Neural crest cell (in vitro differentiated cells): ENCODE data around the gene KRI1. TPM values are rescaled to one million over a fixed set of nuclear protein-coding genes. Genes with fewer than 3 reads are reported as not detected.

Experiments used
- DNase-seq: peaks from one replicate; pipeline ENCODE4 v3.0.0; 2021; ENCODE audit warnings: low read depth, mixed read lengths, low spot score
- H3K27ac Mint-ChIP-seq: one replicate; pipeline ENCODE4 v1.8.0; 2021; ENCODE audit warnings: mild to moderate bottlenecking, mixed read lengths; ENCODE audit not compliant: unreplicated experiment
- H3K27me3 Mint-ChIP-seq: 2 replicates; pipeline ENCODE4 v1.8.0; 2021; ENCODE audit warnings: low read depth, mild to moderate bottlenecking, mixed read lengths
- H3K36me3 Mint-ChIP-seq: 2 replicates; pipeline ENCODE4 v1.8.0; 2021; ENCODE audit warnings: low read depth, mild to moderate bottlenecking, mixed read lengths
- H3K4me1 Mint-ChIP-seq: 2 replicates; pipeline ENCODE4 v1.8.0; 2021; ENCODE audit warnings: mixed read lengths
- H3K4me3 Mint-ChIP-seq: one replicate; pipeline ENCODE4 v1.8.0; 2021; ENCODE audit warnings: mild to moderate bottlenecking, mixed read lengths
- H3K9me3 Mint-ChIP-seq: 2 replicates; pipeline ENCODE4 v1.8.0; 2021; ENCODE audit warnings: mixed read lengths
- total RNA-seq: library from RNA; stranded (reverse); gene quantifications from 2 replicates; pipeline ENCODE4 v1.2.1, GENCODE V29; 2021
- TF ChIP-seq, protein P1 (sequence below): fragments of 200-600 bp; sonication (generic); conservative IDR thresholded peaks from 2 replicates; pipeline ENCODE4 v1.5.0; 2021; ENCODE audit warnings: antibody characterized with exemption, mild to moderate bottlenecking

KRI1 gene
- total RNA-seq, 1 donor from 2014 or later = 41.2 TPM

DNA sequence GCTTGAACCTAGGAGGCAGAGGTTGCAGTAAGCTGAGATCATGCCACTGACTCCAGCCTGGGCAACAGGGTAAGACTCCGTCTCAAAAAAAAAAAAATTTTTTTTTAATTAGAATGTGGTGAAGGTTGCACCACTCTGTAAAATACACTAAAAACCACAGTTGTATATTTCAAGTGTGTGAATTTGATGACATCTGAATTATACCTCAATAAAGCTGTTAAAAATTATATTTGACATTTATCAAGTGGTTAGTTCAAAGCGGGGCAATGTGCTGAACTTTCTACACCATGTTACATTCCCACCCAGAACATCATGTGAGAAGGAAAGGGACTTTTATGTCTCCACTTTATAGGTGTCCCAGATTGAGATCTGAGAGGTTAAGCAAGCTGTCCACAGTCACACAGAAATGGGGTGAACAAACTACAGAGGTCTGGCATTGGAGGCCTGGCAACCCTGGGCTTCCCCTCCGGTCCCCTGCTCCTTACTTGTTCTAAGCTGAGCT lies 42.6 kb downstream of the KRI1 start:
- no peak for DNase-seq
- Mint-ChIP-seq H3K9me3 (no peaks in the 10 kb centered on the region), H3K27me3 (peaks cover 20% of the 10 kb centered on the region), H3K36me3 (no peaks in the 10 kb centered on the region), H3K4me1 (peaks cover 12% of the 10 kb centered on the region), H3K27ac (no peak overlapping the region), H3K4me3 (no peak overlapping the region)
- TF ChIP-seq, protein P1, sequence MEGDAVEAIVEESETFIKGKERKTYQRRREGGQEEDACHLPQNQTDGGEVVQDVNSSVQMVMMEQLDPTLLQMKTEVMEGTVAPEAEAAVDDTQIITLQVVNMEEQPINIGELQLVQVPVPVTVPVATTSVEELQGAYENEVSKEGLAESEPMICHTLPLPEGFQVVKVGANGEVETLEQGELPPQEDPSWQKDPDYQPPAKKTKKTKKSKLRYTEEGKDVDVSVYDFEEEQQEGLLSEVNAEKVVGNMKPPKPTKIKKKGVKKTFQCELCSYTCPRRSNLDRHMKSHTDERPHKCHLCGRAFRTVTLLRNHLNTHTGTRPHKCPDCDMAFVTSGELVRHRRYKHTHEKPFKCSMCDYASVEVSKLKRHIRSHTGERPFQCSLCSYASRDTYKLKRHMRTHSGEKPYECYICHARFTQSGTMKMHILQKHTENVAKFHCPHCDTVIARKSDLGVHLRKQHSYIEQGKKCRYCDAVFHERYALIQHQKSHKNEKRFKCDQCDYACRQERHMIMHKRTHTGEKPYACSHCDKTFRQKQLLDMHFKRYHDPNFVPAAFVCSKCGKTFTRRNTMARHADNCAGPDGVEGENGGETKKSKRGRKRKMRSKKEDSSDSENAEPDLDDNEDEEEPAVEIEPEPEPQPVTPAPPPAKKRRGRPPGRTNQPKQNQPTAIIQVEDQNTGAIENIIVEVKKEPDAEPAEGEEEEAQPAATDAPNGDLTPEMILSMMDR = no peak

GRCh38 chr19:10521461-10522171 lies 44.2 kb downstream of the KRI1 start:
- TF ChIP-seq, protein P1 = no peak
- Mint-ChIP-seq H3K27ac (no peak overlapping the region), H3K4me1 (peaks cover 20% of the 10 kb centered on the region), H3K36me3 (no peaks in the 10 kb centered on the region), H3K27me3 (peaks cover 31% of the 10 kb centered on the region), H3K9me3 (no peaks in the 10 kb centered on the region), H3K4me3 (no peak overlapping the region)
- no peak for DNase-seq

- DNase-seq = no peak
- H3K4me1 Mint-ChIP-seq = peaks cover 24% of the 10 kb centered on the region
- H3K27ac Mint-ChIP-seq = no peak overlapping the region
- no peaks in the 10 kb centered on the region for H3K36me3 Mint-ChIP-seq
- TF ChIP-seq, protein P1 = no peak
- H3K27me3 Mint-ChIP-seq = peaks cover 39% of the 10 kb centered on the region
- no peaks in the 10 kb centered on the region for H3K9me3 Mint-ChIP-seq
- H3K4me3 Mint-ChIP-seq = no peak overlapping the region
These were observed 45.0 kb downstream of the KRI1 start for GRCh38 chr19:10520652-10521318.

DNA sequence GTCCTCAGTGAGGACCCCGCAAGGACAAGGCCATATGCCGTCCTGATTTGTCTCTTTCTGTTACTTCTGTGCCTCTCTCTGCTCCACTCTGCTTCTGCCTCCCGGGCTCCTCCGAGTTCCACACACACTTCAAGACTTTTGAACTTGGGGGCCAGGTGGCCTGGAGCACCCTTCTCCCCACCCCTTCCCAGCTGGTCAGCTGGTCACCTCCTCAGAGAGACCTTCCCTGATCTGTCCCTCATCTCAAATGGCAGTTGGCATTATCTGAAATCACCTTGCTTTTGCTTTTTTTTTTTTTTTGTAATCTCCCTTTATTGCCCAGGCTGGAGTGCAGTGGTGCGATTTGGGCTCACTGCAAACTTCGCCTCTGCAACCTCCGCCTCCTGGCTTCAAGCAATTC lies 46.4 kb downstream of the KRI1 start:
- no peaks in the 10 kb centered on the region for H3K9me3 Mint-ChIP-seq
- no peak overlapping the region for H3K27ac Mint-ChIP-seq
- no peaks in the 10 kb centered on the region for H3K36me3 Mint-ChIP-seq
- peak overlapping the region; percentile 63 for H3K4me3 Mint-ChIP-seq
- TF ChIP-seq, protein P1 = no peak
- H3K4me1 Mint-ChIP-seq = peaks cover 26% of the 10 kb centered on the region
- no peak for DNase-seq
- H3K27me3 Mint-ChIP-seq = peaks cover 44% of the 10 kb centered on the region

DNA sequence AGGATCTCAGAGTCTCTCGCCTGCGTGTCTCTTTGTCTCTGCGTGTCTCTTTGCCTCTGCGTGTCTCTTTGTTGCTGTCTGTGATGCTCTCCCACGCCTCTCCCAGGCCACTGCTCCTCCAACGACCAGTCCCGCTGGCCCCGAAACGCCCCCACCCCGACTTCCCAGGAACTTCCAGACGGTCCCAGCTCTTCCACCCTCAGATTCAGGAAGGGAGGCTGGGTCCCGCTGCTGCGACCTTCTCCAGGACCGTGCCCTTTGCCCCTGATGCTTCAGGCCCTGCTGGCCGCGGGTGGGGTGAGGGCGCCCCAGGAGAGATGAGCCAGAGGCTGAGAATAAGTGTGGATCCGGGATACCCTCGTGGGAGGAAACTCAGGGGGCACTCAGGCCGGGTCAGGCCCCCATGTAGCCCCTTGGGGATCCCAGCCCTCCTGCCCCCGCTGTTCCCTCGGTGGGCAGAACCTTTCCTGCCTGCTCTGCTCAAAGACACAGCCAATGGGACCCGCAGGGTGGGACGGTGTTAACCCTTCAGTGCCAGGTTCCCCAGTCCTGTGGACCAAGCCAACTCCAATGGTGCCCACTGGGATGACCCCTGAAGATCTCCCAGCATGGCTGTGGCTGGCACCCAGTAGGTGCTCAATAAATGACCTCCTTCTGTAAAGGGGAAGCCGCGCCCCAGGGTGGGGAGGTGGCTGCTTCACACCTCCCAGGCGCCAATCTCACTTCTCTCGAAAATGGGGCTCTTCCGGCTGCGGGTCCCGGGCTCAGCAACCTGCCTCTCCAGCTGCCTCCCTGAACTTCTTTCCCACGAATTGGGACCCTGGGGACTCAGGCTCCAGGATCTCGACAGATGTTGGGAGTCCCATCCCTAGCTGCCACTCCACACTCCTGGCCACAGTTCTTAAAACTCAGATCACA lies 47.1 kb downstream of the KRI1 start:
- H3K9me3 Mint-ChIP-seq = no peaks in the 10 kb centered on the region
- no peaks in the 10 kb centered on the region for H3K36me3 Mint-ChIP-seq
- H3K27me3 Mint-ChIP-seq = peaks cover 44% of the 10 kb centered on the region
- TF ChIP-seq, protein P1 = no peak
- no peak overlapping the region for H3K27ac Mint-ChIP-seq
- no peak for DNase-seq
- H3K4me3 Mint-ChIP-seq = peak overlapping the region; percentile 75
- H3K4me1 Mint-ChIP-seq = peaks cover 26% of the 10 kb centered on the region
